HG03342 (cell line): ENCODE data around the gene HNRNPH3.

Source experiments
- ATAC-seq: cut with Tn5 transposase; IDR thresholded peaks from one replicate; pipeline ENCODE4 v1.9.1; 2021; ENCODE audit warnings: mild to moderate bottlenecking, moderate library complexity; ENCODE audit not compliant: unreplicated experiment

The HNRNPH3 gene

GRCh38 chr10:68371604-68372003 lies 39.7 kb downstream of the HNRNPH3 start:
- ATAC-seq: no peak

- no peak for ATAC-seq
These were observed 53.9 kb downstream of the HNRNPH3 start for GRCh38 chr10:68385740-68386139.
